GM12878 (cell line): ENCODE results near the gene CETP. TPM values are rescaled to one million over a fixed set of nuclear protein-coding genes. Genes with fewer than 3 reads are reported as not detected.

ENCODE experiments used
- ATF2 ChIP-seq: IDR thresholded peaks from 2 replicates; pipeline ENCODE4 v1.6.1; 2012; ENCODE audit warnings: low read length, inconsistent platforms
- ATF7 ChIP-seq: fragments of 450-650 bp; IDR thresholded peaks from 2 replicates; pipeline ENCODE4 v1.6.1; 2016; ENCODE audit warnings: low read depth, mild to moderate bottlenecking
- IKZF2 ChIP-seq, 2 experiments: fragments of 450-650 bp; IDR thresholded peaks; 2 replicates each; pipeline ENCODE4 v1.6.1; 2017; ENCODE audit warnings: mild to moderate bottlenecking in 2 of 2, moderate library complexity in 2 of 2
- MLLT1 ChIP-seq: fragments of 450-650 bp; IDR thresholded peaks from 2 replicates; pipeline ENCODE4 v1.6.1; 2016; ENCODE audit warnings: mild to moderate bottlenecking
- NFIC ChIP-seq: IDR thresholded peaks from 2 replicates; pipeline ENCODE4 v1.6.1; 2012; ENCODE audit warnings: low read depth, mild to moderate bottlenecking, inconsistent platforms, low read length, moderate library complexity
- NRF1 ChIP-seq: conservative IDR thresholded peaks from 2 replicates; pipeline ENCODE4 v1.6.1; 2011; ENCODE audit warnings: mild to moderate bottlenecking, low read depth, low read length, improper control_type of control experiment
- POLR2A ChIP-seq: IDR thresholded peaks from 2 replicates; pipeline ENCODE4 v1.6.1; 2011; ENCODE audit warnings: low read depth, mild to moderate bottlenecking, low read length
- RFX5 ChIP-seq: IDR thresholded peaks from 2 replicates; pipeline ENCODE4 v1.6.1; 2011; ENCODE audit warnings: low read depth, low read length, improper control_type of control experiment
- RUNX3 ChIP-seq: IDR thresholded peaks from 2 replicates; pipeline ENCODE4 v1.6.1; 2012; ENCODE audit warnings: low read length, inconsistent platforms
- SMAD1 ChIP-seq: fragments of 450-650 bp; IDR thresholded peaks from 2 replicates; pipeline ENCODE4 v1.6.1; 2018; ENCODE audit warnings: mild to moderate bottlenecking, low read depth; ENCODE audit not compliant: partially characterized antibody
- SPI1 ChIP-seq: IDR thresholded peaks from 2 replicates; pipeline ENCODE4 v1.6.1; 2011; ENCODE audit warnings: low read depth, mild to moderate bottlenecking, low read length, moderate library complexity, borderline replicate concordance; ENCODE audit not compliant: insufficient read depth
- SUPT20H ChIP-seq: IDR thresholded peaks from 2 replicates; pipeline ENCODE4 v1.6.1; 2011; ENCODE audit warnings: low read depth, mild to moderate bottlenecking, low read length, moderate library complexity, borderline replicate concordance; ENCODE audit not compliant: control insufficient read depth
- TAF1 ChIP-seq: IDR thresholded peaks from 2 replicates; pipeline ENCODE4 v1.6.1; 2011; ENCODE audit warnings: mild to moderate bottlenecking, low read depth, low read length, borderline replicate concordance
- USF1 ChIP-seq: IDR thresholded peaks from 2 replicates; pipeline ENCODE4 v1.6.1; 2011; ENCODE audit warnings: borderline replicate concordance, low read depth, mild to moderate bottlenecking, moderate library complexity, mixed read lengths, low read length; ENCODE audit not compliant: insufficient read depth; ENCODE audit errors: extremely low read length
- WRNIP1 ChIP-seq: IDR thresholded peaks from 2 replicates; pipeline ENCODE4 v1.6.1; 2011; ENCODE audit warnings: low read depth, low read length, improper control_type of control experiment, borderline replicate concordance
- ZNF207 ChIP-seq: fragments of 450-650 bp; IDR thresholded peaks from 2 replicates; pipeline ENCODE4 v1.6.1; 2014; ENCODE audit warnings: antibody characterized with exemption, mild to moderate bottlenecking, borderline replicate concordance
- polyA plus RNA-seq, 11 experiments: library from polyadenylated mRNA; depleted of rRNA in 4 of 11; unstranded in 6 of 11; stranded (reverse) in 5 of 11; fragments of >200 nt; fragmentation: Nextera tagmentation in 4 of 11; fragmentation: Illumina TruSeq in 1 of 11; extraction: Ambion mirVana in 4 of 11; extraction: Trizol in 1 of 11; gene quantifications; 1 replicate in 1 of 11; 2 replicates in 10 of 11; pipeline versions ENCODE4 v1.2.1 to v1.2.3, GENCODE V29; 2011 to 2016; ENCODE audit warnings: inconsistent platforms in 2 of 11, missing spikeins in 2 of 11, low read depth in 1 of 11
- total RNA-seq, 4 experiments: library from RNA; depleted of rRNA in 3 of 4; stranded (reverse); fragments of >200 nt in 3 of 4; fragmentation: Illumina TruSeq in 1 of 4; extraction: Trizol in 1 of 4; gene quantifications; 2 replicates each; pipeline versions ENCODE4 v1.2.1 to v1.2.3, GENCODE V29; 2013 to 2021
- TF ChIP-seq, protein P1 (sequence below): fragments of 450-650 bp; IDR thresholded peaks from 2 replicates; pipeline ENCODE4 v1.6.1; 2016; ENCODE audit warnings: mild to moderate bottlenecking
- TF ChIP-seq, protein P2 (sequence below): fragments of 450-650 bp; formaldehyde crosslinking; IDR thresholded peaks from 2 replicates; pipeline ENCODE4 v1.5.0; 2022; ENCODE audit warnings: mild to moderate bottlenecking, missing genetic modification characterization

The CETP gene
- total and polyA plus RNA-seq, 10 of the 15 experiments (the other 5 are each of a cell fraction or from before 2014, with no cell fraction given) = 1.2 to 6.4 (median 2.1) TPM

DNA sequence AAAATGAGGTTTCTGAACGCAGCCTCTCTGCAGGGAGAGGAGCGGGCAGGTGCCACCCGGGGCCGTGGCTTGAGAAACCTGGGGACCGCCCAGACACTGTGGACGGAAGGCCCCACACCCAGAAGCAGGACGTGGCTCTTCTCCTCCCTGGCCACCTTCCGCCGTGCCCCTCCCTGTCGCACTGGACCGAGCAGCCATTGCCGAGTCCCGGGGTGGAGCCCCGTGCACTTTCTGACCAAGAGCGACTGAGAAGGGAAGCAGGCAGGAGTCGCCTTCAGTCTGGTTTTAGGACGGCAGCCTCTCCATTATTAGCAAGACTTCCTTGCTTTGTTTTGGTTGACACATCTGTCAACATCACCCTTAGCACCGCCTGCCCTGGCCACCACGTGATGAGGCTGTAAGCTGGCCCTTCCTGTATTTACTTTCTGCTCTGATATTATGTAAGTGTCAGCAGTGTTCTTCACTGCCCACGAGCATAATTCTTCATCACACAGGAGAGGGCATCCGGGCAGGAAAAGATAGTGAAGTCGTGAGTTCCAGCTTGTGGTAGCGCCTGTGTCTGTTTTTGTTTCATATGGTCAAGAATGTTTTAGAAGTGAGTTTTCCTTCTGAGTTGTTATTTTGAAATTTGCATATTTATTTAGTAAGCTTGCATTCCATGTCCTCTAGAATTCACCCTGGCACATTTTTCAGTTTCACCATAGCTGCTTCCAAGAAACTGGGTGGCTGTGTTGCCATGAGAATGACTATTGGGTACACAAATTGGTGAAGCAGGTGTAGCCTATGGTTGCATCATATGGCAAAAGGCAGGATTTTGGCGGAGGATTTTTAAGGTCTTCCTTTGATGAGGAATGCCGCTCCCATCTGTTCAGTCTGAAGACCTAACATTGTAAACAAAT lies 28.8 kb upstream of the CETP start (continued):
- TF ChIP-seq SPI1 (0 out of 2 replicates have a peak, but pooled peaks have one; percentile 9), ATF2 (no peak), IKZF2 (IDR thresholded peaks at IDR 0.05) (peak in 1 of 2 experiments; percentile 22; a peak in 1 of 4 replicates), NRF1 (no peak), NFIC (peak; percentile 7; the same call in 1 of the 2 replicates), POLR2A (peak; percentile 31), RUNX3 (no peak), SUPT20H (no peak), SMAD1 (peak; percentile 83), TAF1 (peak; percentile 29; the same call in 1 of the 2 replicates), USF1 (peak; percentile 74), ATF7 (peak; percentile 40; the same call in 1 of the 2 replicates), WRNIP1 (peak; percentile 86; the same call in 1 of the 2 replicates), ZNF207 (no peak), MLLT1 (peak; percentile 16), RFX5 (no peak)
- TF ChIP-seq, protein P1, sequence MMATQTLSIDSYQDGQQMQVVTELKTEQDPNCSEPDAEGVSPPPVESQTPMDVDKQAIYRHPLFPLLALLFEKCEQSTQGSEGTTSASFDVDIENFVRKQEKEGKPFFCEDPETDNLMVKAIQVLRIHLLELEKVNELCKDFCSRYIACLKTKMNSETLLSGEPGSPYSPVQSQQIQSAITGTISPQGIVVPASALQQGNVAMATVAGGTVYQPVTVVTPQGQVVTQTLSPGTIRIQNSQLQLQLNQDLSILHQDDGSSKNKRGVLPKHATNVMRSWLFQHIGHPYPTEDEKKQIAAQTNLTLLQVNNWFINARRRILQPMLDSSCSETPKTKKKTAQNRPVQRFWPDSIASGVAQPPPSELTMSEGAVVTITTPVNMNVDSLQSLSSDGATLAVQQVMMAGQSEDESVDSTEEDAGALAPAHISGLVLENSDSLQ = peak; percentile 72
- TF ChIP-seq, protein P2, sequence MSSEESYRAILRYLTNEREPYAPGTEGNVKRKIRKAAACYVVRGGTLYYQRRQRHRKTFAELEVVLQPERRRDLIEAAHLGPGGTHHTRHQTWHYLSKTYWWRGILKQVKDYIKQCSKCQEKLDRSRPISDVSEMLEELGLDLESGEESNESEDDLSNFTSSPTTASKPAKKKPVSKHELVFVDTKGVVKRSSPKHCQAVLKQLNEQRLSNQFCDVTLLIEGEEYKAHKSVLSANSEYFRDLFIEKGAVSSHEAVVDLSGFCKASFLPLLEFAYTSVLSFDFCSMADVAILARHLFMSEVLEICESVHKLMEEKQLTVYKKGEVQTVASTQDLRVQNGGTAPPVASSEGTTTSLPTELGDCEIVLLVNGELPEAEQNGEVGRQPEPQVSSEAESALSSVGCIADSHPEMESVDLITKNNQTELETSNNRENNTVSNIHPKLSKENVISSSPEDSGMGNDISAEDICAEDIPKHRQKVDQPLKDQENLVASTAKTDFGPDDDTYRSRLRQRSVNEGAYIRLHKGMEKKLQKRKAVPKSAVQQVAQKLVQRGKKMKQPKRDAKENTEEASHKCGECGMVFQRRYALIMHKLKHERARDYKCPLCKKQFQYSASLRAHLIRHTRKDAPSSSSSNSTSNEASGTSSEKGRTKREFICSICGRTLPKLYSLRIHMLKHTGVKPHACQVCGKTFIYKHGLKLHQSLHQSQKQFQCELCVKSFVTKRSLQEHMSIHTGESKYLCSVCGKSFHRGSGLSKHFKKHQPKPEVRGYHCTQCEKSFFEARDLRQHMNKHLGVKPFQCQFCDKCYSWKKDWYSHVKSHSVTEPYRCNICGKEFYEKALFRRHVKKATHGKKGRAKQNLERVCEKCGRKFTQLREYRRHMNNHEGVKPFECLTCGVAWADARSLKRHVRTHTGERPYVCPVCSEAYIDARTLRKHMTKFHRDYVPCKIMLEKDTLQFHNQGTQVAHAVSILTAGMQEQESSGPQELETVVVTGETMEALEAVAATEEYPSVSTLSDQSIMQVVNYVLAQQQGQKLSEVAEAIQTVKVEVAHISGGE = no peak
